ENCODE data around the gene THOC2. TPM values are rescaled to one million over a fixed set of nuclear protein-coding genes. Genes with fewer than 3 reads are reported as not detected.

Gene THOC2
- total and polyA plus RNA-seq, 2 donors (not counting 1 experiment from before 2014, with no cell fraction given), result 34.7 to 113 TPM

GRCh38 chrX:123617007-123617406 is 115.8 kb downstream of the THOC2 start:
- ATAC-seq (ENCODE audit: low read depth) (no peak), DNase-seq (no peak)
- Histone ChIP-seq H3K4me1 (ENCODE audit: control insufficient read depth in 2 of 2, insufficient read depth in 2 of 2, low read length in 2 of 2) (no peaks in the 10 kb centered on the region), H3K36me3 (replicated peaks in 1 of 2; ENCODE audit: control extremely low read depth in 1 of 2, control insufficient read depth in 1 of 2, extremely low read depth in 1 of 2, insufficient read depth in 2 of 2, low read length in 1 of 2) (peaks cover 0 to 21% of the 10 kb centered on the region in 2 experiments), H3K4me3 (ENCODE audit: control extremely low read depth in 1 of 5, extremely low read depth in 1 of 5, insufficient read depth in 1 of 5, low read depth in 2 of 5, low read length in 4 of 5) (no peak overlapping the region), H3K79me2 (ENCODE audit: control insufficient read depth, insufficient read depth, low read length) (no peaks in the 10 kb centered on the region), H3K9me3 (ENCODE audit: control extremely low read depth in 1 of 3, control insufficient read depth in 2 of 3, insufficient read depth in 1 of 3, low read length in 2 of 3) (no peaks in the 10 kb centered on the region), H2AFZ (ENCODE audit: insufficient read depth, low read depth, low read length, poor library complexity, severe bottlenecking) (no peak overlapping the region), H3K27me3 (replicated peaks in 1 of 4; ENCODE audit: control extremely low read depth in 1 of 4, control insufficient read depth in 3 of 4, insufficient read depth in 4 of 4, low read length in 3 of 4) (no peaks in the 10 kb centered on the region), H3K9ac (ENCODE audit: low read length) (no peak overlapping the region), H3K27ac (ENCODE audit: low read length in 2 of 2) (no peak overlapping the region), H3K4me2 (replicated peaks; ENCODE audit: low read depth, low read length, poor library complexity, severe bottlenecking) (no peak overlapping the region), H4K20me1 (ENCODE audit: control insufficient read depth, insufficient read depth, low read length, poor library complexity, severe bottlenecking) (no peaks in the 10 kb centered on the region)
- WGBS (ENCODE audit: insufficient coverage), result no CpG with 5 or more reads among the region's 1 CpG
- no peak overlapping the region for H3K27ac Mint-ChIP-seq
- TF ChIP-seq CTCF (IDR thresholded peaks at IDR 0.05), result no peak
- no peak for TF ChIP-seq EZH2 (IDR thresholded peaks at IDR 0.05; ENCODE audit: borderline replicate concordance, insufficient read depth, low read depth, low read length, poor library complexity, severe bottlenecking)
- intact Hi-C loops (cut with micrococcal nuclease), result no loop called here
- ChIA-PET CTCF (no interaction called here), POLR2A (no interaction called here)
- H3K4me1 Mint-ChIP-seq, result no peaks in the 10 kb centered on the region
- H3K27me3 Mint-ChIP-seq, result no peaks in the 10 kb centered on the region
- no peak overlapping the region for H3K4me3 Mint-ChIP-seq
- H3K9me3 Mint-ChIP-seq (ENCODE audit: insufficient read depth), result no peaks in the 10 kb centered on the region

GRCh38 chrX:123610915-123611314 is 121.9 kb downstream of the THOC2 start:
- ATAC-seq (ENCODE audit: low read depth), result no peak
- peaks cover 0 to 25% of the 10 kb centered on the region in 2 experiments for H3K36me3 ChIP-seq (replicated peaks in 1 of 2; ENCODE audit: control extremely low read depth in 1 of 2, control insufficient read depth in 1 of 2, extremely low read depth in 1 of 2, insufficient read depth in 2 of 2, low read length in 1 of 2)
- no CpG with 5 or more reads among the region's 2 CpGs for WGBS (ENCODE audit: insufficient coverage)
- intact Hi-C loops (cut with micrococcal nuclease), result no loop called here
- POLR2A ChIA-PET, result no interaction called here
- no peaks in the 10 kb centered on the region for H3K4me1 ChIP-seq (ENCODE audit: control insufficient read depth in 2 of 2, insufficient read depth in 2 of 2, low read length in 2 of 2)
- no peaks in the 10 kb centered on the region for H3K27me3 ChIP-seq (replicated peaks in 1 of 4; ENCODE audit: control extremely low read depth in 1 of 4, control insufficient read depth in 3 of 4, insufficient read depth in 4 of 4, low read length in 3 of 4)
- H3K9ac ChIP-seq (ENCODE audit: low read length), result no peak overlapping the region
- H3K27ac ChIP-seq (ENCODE audit: low read length in 2 of 2), result no peak overlapping the region
- Mint-ChIP-seq H3K27me3 (no peaks in the 10 kb centered on the region), H3K9me3 (ENCODE audit: insufficient read depth) (no peaks in the 10 kb centered on the region), H3K4me1 (no peaks in the 10 kb centered on the region), H3K27ac (no peak overlapping the region), H3K4me3 (no peak overlapping the region)
- H4K20me1 ChIP-seq (ENCODE audit: control insufficient read depth, insufficient read depth, low read length, poor library complexity, severe bottlenecking), result no peaks in the 10 kb centered on the region
- H2AFZ ChIP-seq (ENCODE audit: insufficient read depth, low read depth, low read length, poor library complexity, severe bottlenecking), result no peak overlapping the region
- H3K4me2 ChIP-seq (replicated peaks; ENCODE audit: low read depth, low read length, poor library complexity, severe bottlenecking), result no peak overlapping the region
- no peak for TF ChIP-seq EZH2 (IDR thresholded peaks at IDR 0.05; ENCODE audit: borderline replicate concordance, insufficient read depth, low read depth, low read length, poor library complexity, severe bottlenecking)
- no peak for TF ChIP-seq CTCF (IDR thresholded peaks at IDR 0.05)
- H3K4me3 ChIP-seq (ENCODE audit: control extremely low read depth in 1 of 5, extremely low read depth in 1 of 5, insufficient read depth in 1 of 5, low read depth in 2 of 5, low read length in 4 of 5), result no peak overlapping the region
- DNase-seq, result no peak
- H3K9me3 ChIP-seq (ENCODE audit: control extremely low read depth in 1 of 3, control insufficient read depth in 2 of 3, insufficient read depth in 1 of 3, low read length in 2 of 3), result no peaks in the 10 kb centered on the region
- H3K79me2 ChIP-seq (ENCODE audit: control insufficient read depth, insufficient read depth, low read length), result no peaks in the 10 kb centered on the region
- CTCF ChIA-PET, result no interaction called here

Measured in B cell (primary cell).